GM12801 (cell line): ENCODE measurements around the gene LRRC39.

Source experiments
- CTCF ChIP-seq: IDR thresholded peaks from one replicate; pipeline ENCODE4 v1.5.1; 2011; ENCODE audit warnings: control low read depth; ENCODE audit not compliant: insufficient read length; ENCODE audit errors: extremely low read depth

Gene LRRC39

GRCh38 chr1:100142343-100142742 is 35.7 kb downstream of the LRRC39 start:
- TF ChIP-seq CTCF: no peak

- TF ChIP-seq CTCF: no peak
Observed at GRCh38 chr1:100141192-100141591, 36.9 kb downstream of the LRRC39 start.

GRCh38 chr1:100137602-100138001 is 40.5 kb downstream of the LRRC39 start:
- no peak for TF ChIP-seq CTCF

- TF ChIP-seq CTCF: no peak
Observed at GRCh38 chr1:100134872-100135271, 43.2 kb downstream of the LRRC39 start.

GRCh38 chr1:100132566-100133477 is 45.2 kb downstream of the LRRC39 start, which contains the start of the genes SASS6 and TRMT13:
Gene SASS6, minus strand, starts transcription at chr1:100132930. Its CDS starts 116 bp downstream, at chr1:100132814.
Gene TRMT13, plus strand, starts transcription at chr1:100133163. Its CDS starts 6 bp downstream, at chr1:100133169.
- no peak for TF ChIP-seq CTCF

- no peak for TF ChIP-seq CTCF
Observed at GRCh38 chr1:100131623-100132022, 46.4 kb downstream of the LRRC39 start.

GRCh38 chr1:100130552-100131077 is 47.4 kb downstream of the LRRC39 start:
- TF ChIP-seq CTCF: no peak
